Endothelial cell (in vitro differentiated cells): Measurements from ENCODE around the gene PLA2G2A. TPM values are rescaled to one million over a fixed set of nuclear protein-coding genes. Genes with fewer than 3 reads are reported as not detected.

Experiments used
- DNase-seq: peaks from one replicate; pipeline ENCODE4 v3.0.0; 2021; ENCODE audit warnings: low spot score
- H3K27ac Mint-ChIP-seq: one replicate; pipeline ENCODE4 v1.8.0; 2021; ENCODE audit warnings: mixed read lengths, inconsistent platforms; ENCODE audit not compliant: unreplicated experiment
- H3K27me3 Mint-ChIP-seq: one replicate; pipeline ENCODE4 v1.8.0; 2021; ENCODE audit warnings: mild to moderate bottlenecking, moderate library complexity, mixed read lengths, inconsistent platforms; ENCODE audit not compliant: unreplicated experiment
- H3K36me3 Mint-ChIP-seq: one replicate; pipeline ENCODE4 v1.8.0; 2021; ENCODE audit warnings: mild to moderate bottlenecking, low read depth, mixed read lengths, inconsistent platforms; ENCODE audit not compliant: unreplicated experiment
- H3K4me1 Mint-ChIP-seq: one replicate; pipeline ENCODE4 v1.8.0; 2021; ENCODE audit warnings: mild to moderate bottlenecking, mixed read lengths, inconsistent platforms; ENCODE audit not compliant: unreplicated experiment
- H3K4me3 Mint-ChIP-seq: one replicate; pipeline ENCODE4 v1.8.0; 2021; ENCODE audit warnings: mild to moderate bottlenecking, mixed read lengths, inconsistent platforms; ENCODE audit not compliant: unreplicated experiment
- H3K9me3 Mint-ChIP-seq: one replicate; pipeline ENCODE4 v1.8.0; 2021; ENCODE audit warnings: mixed read lengths, inconsistent platforms; ENCODE audit not compliant: unreplicated experiment
- total RNA-seq: library from RNA; stranded (reverse); fragmentation: NEBNext Ultra II Directional; extraction: Animal tissue kit (Norgen Biotek cat#: 25700); gene quantifications from one replicate; pipeline ENCODE4 v1.2.1, GENCODE V29; 2021; ENCODE audit not compliant: unreplicated experiment
- TF ChIP-seq, protein P1 (sequence below): fragments of 200-600 bp; sonication (generic); IDR thresholded peaks from one replicate; pipeline ENCODE4 v1.5.0; 2021; ENCODE audit warnings: antibody characterized with exemption; ENCODE audit not compliant: unreplicated experiment

Gene PLA2G2A
- total RNA-seq, 1 donor from 2014 or later: not detected

DNA sequence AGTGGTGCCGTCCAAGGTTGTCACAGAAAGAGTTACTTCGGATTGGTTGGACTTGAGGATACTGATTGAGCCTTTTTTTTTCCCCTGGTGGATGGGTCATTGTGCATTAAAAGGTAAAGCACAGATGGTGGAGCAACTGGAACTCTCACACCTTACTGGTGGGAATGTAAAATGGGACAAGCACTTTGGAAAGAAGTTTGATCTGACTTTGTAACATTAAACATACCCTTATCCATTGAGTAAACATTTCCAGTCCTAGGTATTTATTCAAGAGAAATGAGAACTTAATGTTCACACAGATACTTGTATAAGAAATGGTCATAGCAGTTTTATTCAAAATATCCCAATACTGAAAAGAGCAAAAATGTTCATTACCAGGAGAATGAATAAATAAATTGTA lies 14.9 kb downstream of the PLA2G2A start:
- Mint-ChIP-seq H3K36me3 (no peaks in the 10 kb centered on the region), H3K27ac (no peak overlapping the region), H3K27me3 (no peaks in the 10 kb centered on the region), H3K4me1 (no peaks in the 10 kb centered on the region), H3K4me3 (no peak overlapping the region), H3K9me3 (no peaks in the 10 kb centered on the region)
- DNase-seq: no peak
- TF ChIP-seq, protein P1, sequence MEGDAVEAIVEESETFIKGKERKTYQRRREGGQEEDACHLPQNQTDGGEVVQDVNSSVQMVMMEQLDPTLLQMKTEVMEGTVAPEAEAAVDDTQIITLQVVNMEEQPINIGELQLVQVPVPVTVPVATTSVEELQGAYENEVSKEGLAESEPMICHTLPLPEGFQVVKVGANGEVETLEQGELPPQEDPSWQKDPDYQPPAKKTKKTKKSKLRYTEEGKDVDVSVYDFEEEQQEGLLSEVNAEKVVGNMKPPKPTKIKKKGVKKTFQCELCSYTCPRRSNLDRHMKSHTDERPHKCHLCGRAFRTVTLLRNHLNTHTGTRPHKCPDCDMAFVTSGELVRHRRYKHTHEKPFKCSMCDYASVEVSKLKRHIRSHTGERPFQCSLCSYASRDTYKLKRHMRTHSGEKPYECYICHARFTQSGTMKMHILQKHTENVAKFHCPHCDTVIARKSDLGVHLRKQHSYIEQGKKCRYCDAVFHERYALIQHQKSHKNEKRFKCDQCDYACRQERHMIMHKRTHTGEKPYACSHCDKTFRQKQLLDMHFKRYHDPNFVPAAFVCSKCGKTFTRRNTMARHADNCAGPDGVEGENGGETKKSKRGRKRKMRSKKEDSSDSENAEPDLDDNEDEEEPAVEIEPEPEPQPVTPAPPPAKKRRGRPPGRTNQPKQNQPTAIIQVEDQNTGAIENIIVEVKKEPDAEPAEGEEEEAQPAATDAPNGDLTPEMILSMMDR: no peak

DNA sequence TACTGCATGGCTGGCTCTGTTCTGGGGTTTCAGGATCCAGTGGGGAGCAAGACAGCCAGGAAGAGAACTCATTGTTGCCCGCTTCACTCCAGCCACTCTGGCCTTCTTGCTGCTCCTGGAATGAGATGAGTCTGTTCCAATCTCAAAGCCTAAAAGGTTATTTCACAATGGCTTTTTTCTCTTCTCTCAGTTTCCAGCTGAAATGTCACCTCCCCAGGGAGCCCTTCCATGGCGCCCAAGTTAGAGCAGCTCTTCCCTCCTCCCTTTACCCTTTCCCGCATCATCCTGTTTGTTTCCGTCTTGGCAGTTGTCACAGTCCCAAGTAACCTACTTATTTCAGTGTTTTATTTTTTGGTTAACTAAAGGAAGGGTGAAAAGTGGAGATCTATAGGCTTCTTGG lies 15.8 kb downstream of the PLA2G2A start:
- H3K4me3 Mint-ChIP-seq: no peak overlapping the region
- H3K27me3 Mint-ChIP-seq: no peaks in the 10 kb centered on the region
- TF ChIP-seq, protein P1: no peak
- H3K4me1 Mint-ChIP-seq: no peaks in the 10 kb centered on the region
- DNase-seq: no peak
- no peaks in the 10 kb centered on the region for H3K9me3 Mint-ChIP-seq
- no peak overlapping the region for H3K27ac Mint-ChIP-seq
- H3K36me3 Mint-ChIP-seq: no peaks in the 10 kb centered on the region

DNA sequence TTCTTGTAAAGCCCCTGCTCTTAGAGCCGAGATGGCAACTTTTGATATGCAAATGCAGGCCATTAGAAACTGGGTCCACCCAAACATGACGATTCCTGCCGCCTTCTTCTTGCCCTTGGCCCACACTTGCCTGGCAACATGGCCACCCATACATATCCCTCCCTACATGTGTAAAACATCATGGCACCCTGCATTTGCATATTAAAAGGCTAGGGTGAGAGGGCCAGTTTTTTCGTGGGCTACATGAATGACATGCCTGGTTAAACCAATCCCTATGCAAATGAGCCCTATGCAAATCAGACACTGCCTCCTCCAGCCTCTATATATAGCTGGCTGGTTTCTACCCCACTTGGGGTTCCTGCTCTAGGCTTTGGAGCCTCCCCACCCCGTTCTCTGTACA lies 18.8 kb downstream of the PLA2G2A start:
- no peaks in the 10 kb centered on the region for H3K9me3 Mint-ChIP-seq
- TF ChIP-seq, protein P1: no peak
- no peaks in the 10 kb centered on the region for H3K4me1 Mint-ChIP-seq
- peaks cover under 1% of the 10 kb centered on the region for H3K36me3 Mint-ChIP-seq
- no peaks in the 10 kb centered on the region for H3K27me3 Mint-ChIP-seq
- DNase-seq: no peak
- no peak overlapping the region for H3K27ac Mint-ChIP-seq
- no peak overlapping the region for H3K4me3 Mint-ChIP-seq

DNA sequence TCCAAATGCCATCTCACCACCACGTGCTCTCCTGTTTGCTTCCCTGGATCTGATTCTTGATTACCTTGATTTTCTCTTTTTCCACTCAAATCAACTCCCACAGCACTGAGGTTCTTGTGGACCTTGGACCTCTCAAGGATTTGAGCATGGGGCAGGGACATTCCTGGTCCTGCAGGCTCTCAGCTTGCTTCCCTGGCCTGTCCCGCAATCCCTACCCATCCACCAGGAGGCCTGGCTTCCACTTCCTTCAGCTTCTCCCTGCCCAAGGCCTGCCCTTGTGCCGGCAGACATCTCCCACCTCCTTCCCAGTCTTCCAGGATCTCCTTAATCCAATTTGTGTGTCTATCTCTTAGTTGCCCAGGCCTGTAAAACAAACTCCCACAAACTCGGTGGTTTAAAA lies 21.6 kb downstream of the PLA2G2A start:
- peaks cover 2% of the 10 kb centered on the region for H3K27me3 Mint-ChIP-seq
- TF ChIP-seq, protein P1: no peak
- peaks cover 13% of the 10 kb centered on the region for H3K36me3 Mint-ChIP-seq
- H3K4me3 Mint-ChIP-seq: no peak overlapping the region
- peak; percentile 15 for DNase-seq
- H3K27ac Mint-ChIP-seq: no peak overlapping the region
- H3K9me3 Mint-ChIP-seq: peaks cover 9% of the 10 kb centered on the region
- H3K4me1 Mint-ChIP-seq: no peaks in the 10 kb centered on the region

DNA sequence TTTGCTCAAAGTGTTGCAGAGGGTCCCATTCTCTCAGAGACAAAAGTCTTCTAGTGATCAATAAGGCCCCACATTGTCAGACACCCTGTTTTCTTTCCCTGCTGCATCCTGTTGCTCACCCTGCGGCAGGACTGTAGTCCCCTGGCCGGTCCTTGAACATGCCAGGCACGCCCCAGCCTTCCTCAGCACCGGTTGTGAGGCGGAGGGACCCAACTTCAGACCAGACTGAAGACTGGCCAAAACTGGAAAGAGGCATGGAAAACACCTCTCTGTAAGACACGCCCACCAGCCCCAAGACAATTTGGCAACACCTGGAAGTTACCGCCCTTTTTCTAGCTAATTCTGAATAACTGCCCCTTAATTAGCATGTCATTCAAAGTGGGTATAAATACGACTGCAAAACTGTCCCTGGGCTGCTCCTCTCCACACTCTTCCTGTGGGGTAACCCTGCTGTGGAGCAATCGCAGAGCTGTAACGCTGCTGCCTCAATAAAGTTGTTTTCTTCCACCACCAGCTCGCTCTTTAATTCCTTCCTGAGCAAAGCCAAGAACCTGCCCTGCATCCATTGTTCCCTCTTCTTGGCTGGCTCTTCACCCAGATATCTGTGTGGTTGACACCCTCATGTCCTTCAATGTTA lies 23.8 kb downstream of the PLA2G2A start:
- TF ChIP-seq, protein P1: no peak
- H3K36me3 Mint-ChIP-seq: peaks cover 13% of the 10 kb centered on the region
- H3K27me3 Mint-ChIP-seq: peaks cover 2% of the 10 kb centered on the region
- H3K9me3 Mint-ChIP-seq: peaks cover 9% of the 10 kb centered on the region
- no peak overlapping the region for H3K27ac Mint-ChIP-seq
- H3K4me3 Mint-ChIP-seq: no peak overlapping the region
- DNase-seq: no peak
- no peaks in the 10 kb centered on the region for H3K4me1 Mint-ChIP-seq
